ENCODE data around the gene FAM25A. TPM values are rescaled to one million over a fixed set of nuclear protein-coding genes. Genes with fewer than 3 reads are reported as not detected.

FAM25A gene
- total and polyA plus RNA-seq, 2 donors (not counting 3 experiments of a cell fraction or from before 2014, with no cell fraction given) = not detected

DNA sequence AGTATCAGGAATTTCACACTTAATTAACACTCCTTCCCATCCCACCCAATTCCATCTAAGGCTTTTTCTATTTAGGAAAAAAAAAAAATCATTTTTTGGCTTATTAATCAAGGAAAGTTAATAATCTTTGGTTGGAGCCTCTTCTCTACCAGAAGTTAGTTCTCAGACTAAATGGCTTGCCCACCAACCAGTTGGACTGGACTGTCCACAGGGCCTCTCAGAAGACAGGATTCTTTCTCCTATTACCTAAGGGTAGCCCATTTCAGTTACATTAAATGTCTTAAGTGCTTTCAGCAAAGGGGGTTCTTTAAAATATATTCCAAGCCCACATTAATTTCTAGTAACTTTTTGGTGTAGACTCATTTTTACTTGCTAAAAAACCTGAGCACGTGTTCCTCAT, 39.3 kb downstream of the FAM25A start:
- peaks cover 4 to 10% of the 10 kb centered on the region in 2 experiments for H3K36me3 ChIP-seq (ENCODE audit: control insufficient read depth in 2 of 2, extremely low read depth in 1 of 2, insufficient read depth in 2 of 2, low read length in 2 of 2)
- H3K27ac ChIP-seq (ENCODE audit: insufficient read depth, low read depth, low read length) = no peak overlapping the region
- peaks cover 9% of the 10 kb centered on the region for H3K4me1 ChIP-seq (ENCODE audit: control insufficient read depth, extremely low read depth, insufficient read depth, low read length)
- no peaks in the 10 kb centered on the region for H3K9me1 ChIP-seq (replicated peaks; ENCODE audit: control insufficient read depth, extremely low read depth, insufficient read depth, low read length)
- ChIA-PET POLR2A (no interaction called here), CTCF (no interaction called here)
- no peaks in the 10 kb centered on the region for H3K79me2 ChIP-seq (ENCODE audit: control insufficient read depth, insufficient read depth, low read length)
- TF ChIP-seq EZH2 (IDR thresholded peaks at IDR 0.05; ENCODE audit: borderline replicate concordance, low read depth, low read length, severe bottlenecking) (no peak), GATA2 (IDR thresholded peaks at IDR 0.05; ENCODE audit: insufficient read depth, insufficient read length, low read depth, low read length) (no peak), POLR2AphosphoS5 (IDR thresholded peaks at IDR 0.05; ENCODE audit: insufficient read depth, low read depth, low read length) (no peak), FOS (IDR thresholded peaks at IDR 0.05; ENCODE audit: borderline replicate concordance, insufficient read depth, low read length) (no peak), MYC (IDR thresholded peaks at IDR 0.05; ENCODE audit: low read depth, low read length) (no peak), POLR2A (IDR thresholded peaks at IDR 0.05; ENCODE audit: low read depth, low read length) (no peak)
- TF ChIP-seq, protein P1, sequence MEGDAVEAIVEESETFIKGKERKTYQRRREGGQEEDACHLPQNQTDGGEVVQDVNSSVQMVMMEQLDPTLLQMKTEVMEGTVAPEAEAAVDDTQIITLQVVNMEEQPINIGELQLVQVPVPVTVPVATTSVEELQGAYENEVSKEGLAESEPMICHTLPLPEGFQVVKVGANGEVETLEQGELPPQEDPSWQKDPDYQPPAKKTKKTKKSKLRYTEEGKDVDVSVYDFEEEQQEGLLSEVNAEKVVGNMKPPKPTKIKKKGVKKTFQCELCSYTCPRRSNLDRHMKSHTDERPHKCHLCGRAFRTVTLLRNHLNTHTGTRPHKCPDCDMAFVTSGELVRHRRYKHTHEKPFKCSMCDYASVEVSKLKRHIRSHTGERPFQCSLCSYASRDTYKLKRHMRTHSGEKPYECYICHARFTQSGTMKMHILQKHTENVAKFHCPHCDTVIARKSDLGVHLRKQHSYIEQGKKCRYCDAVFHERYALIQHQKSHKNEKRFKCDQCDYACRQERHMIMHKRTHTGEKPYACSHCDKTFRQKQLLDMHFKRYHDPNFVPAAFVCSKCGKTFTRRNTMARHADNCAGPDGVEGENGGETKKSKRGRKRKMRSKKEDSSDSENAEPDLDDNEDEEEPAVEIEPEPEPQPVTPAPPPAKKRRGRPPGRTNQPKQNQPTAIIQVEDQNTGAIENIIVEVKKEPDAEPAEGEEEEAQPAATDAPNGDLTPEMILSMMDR (IDR thresholded peaks at IDR 0.05; ENCODE audit: extremely low read depth in 1 of 2, insufficient read depth in 1 of 2, low read depth in 1 of 2, low read length in 2 of 2) = no peak
- TF ChIP-seq, protein P2, sequence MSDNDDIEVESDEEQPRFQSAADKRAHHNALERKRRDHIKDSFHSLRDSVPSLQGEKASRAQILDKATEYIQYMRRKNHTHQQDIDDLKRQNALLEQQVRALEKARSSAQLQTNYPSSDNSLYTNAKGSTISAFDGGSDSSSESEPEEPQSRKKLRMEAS (IDR thresholded peaks at IDR 0.05; ENCODE audit: insufficient read depth, insufficient read length) = no peak
- no peak overlapping the region for H3K4me3 ChIP-seq (replicated peaks in 1 of 3; ENCODE audit: insufficient read depth in 1 of 3, low read depth in 1 of 3, low read length in 3 of 3)
- H3K27me3 ChIP-seq (ENCODE audit: control insufficient read depth in 2 of 2, insufficient read depth in 2 of 2, low read length in 2 of 2) = no peaks in the 10 kb centered on the region
- DNase-seq (ENCODE audit: low read depth, low spot score) = no peak
- no peak overlapping the region for H2AFZ ChIP-seq (ENCODE audit: low read depth, low read length)
- no peaks in the 10 kb centered on the region for H4K20me1 ChIP-seq (replicated peaks; ENCODE audit: control insufficient read depth, extremely low read depth, insufficient read depth, low read length)
- BruUV-seq (replicated peaks) = no TSS peak
- H3K4me2 ChIP-seq (ENCODE audit: insufficient read depth, low read length) = no peak overlapping the region
- FAIRE-seq = no peak
- H3K9me3 ChIP-seq (replicated peaks; ENCODE audit: control insufficient read depth, insufficient read depth, low read length) = no peaks in the 10 kb centered on the region
- intact Hi-C loops (cut with micrococcal nuclease) (no loop called here), dilution Hi-C loops (cut with MboI; ENCODE audit: extremely low pct_ligation_motif_present, low sequenced_read_pairs) (no loop called here)
- no peak overlapping the region for H3K9ac ChIP-seq (replicated peaks; ENCODE audit: extremely low read depth, insufficient read depth, low read length)
